Measurements from ENCODE around the gene NHEJ1. TPM values are rescaled to one million over a fixed set of nuclear protein-coding genes. Genes with fewer than 3 reads are reported as not detected.

The NHEJ1 gene
- total RNA-seq, 1 experiment from 2014 or later, result 20.8 TPM

- Histone ChIP-seq H4K8ac (replicated peaks; ENCODE audit: insufficient read length, low read depth, low read length) (no peak overlapping the region), H2BK5ac (ENCODE audit: insufficient read length, low read length) (no peak overlapping the region), H2BK15ac (ENCODE audit: low read depth, low read length) (no peak overlapping the region), H3K4ac (ENCODE audit: low read depth, low read length) (no peak overlapping the region), H3K9ac (ENCODE audit: extremely low read depth, insufficient read length, low read length) (no peak overlapping the region), H3K27ac (ENCODE audit: insufficient read length, low read depth, low read length) (no peak overlapping the region), H2BK20ac (ENCODE audit: low read depth, low read length, poor library complexity, severe bottlenecking) (no peak overlapping the region), H3K4me1 (ENCODE audit: insufficient read depth, low read length) (no peaks in the 10 kb centered on the region), H2BK120ac (ENCODE audit: low read depth, low read length, poor library complexity, severe bottlenecking) (no peak overlapping the region), H3K79me2 (ENCODE audit: insufficient read depth, low read length) (no peaks in the 10 kb centered on the region), H3K23me2 (ENCODE audit: insufficient read length, low read depth, low read length, poor library complexity, severe bottlenecking) (peaks cover 5% of the 10 kb centered on the region), H2BK12ac (ENCODE audit: insufficient read length, low read depth, low read length) (no peak overlapping the region), H3K9me3 (ENCODE audit: control insufficient read depth, low read depth, low read length) (no peaks in the 10 kb centered on the region), H4K5ac (ENCODE audit: insufficient read length, low read depth, low read length) (no peak overlapping the region), H4K20me1 (ENCODE audit: control insufficient read depth, insufficient read depth, insufficient read length) (no peaks in the 10 kb centered on the region), H3K56ac (ENCODE audit: insufficient read length, low read depth, low read length) (no peak overlapping the region), H2AK5ac (ENCODE audit: insufficient read length, low read length) (no peak overlapping the region), H3K18ac (ENCODE audit: insufficient read length, low read depth, low read length) (no peak overlapping the region), H3K4me2 (ENCODE audit: insufficient read depth, insufficient read length, low read length) (no peak overlapping the region), H3K23ac (ENCODE audit: insufficient read length, low read depth, low read length) (no peak overlapping the region), H3K79me1 (ENCODE audit: insufficient read depth, low read depth, low read length, poor library complexity, severe bottlenecking) (no peaks in the 10 kb centered on the region), H4K91ac (ENCODE audit: insufficient read length, low read depth, low read length) (no peak overlapping the region), H3K27me3 (ENCODE audit: insufficient read depth, low read length) (no peaks in the 10 kb centered on the region; the same call in 1 of the 2 replicates), H2AFZ (ENCODE audit: low read length) (no peak overlapping the region), H3K14ac (ENCODE audit: insufficient read depth, low read length) (no peak overlapping the region), H3T11ph (ENCODE audit: low read length) (no peak overlapping the region)
- H3K27me3 Mint-ChIP-seq (ENCODE audit: low read depth), result peaks cover 11% of the 10 kb centered on the region
- TF ChIP-seq CTCF (conservative IDR thresholded peaks at IDR 0.05), result no peak
- H3K36me3 Mint-ChIP-seq (ENCODE audit: insufficient read depth in 1 of 3, low read depth in 3 of 3), result peaks cover 3 to 12% (median 12%) of the 10 kb centered on the region in 3 experiments; a peak in 6 of 7 replicates
- H3K4me3 Mint-ChIP-seq, result no peak overlapping the region
- DNase-seq, result no peak
- no peak overlapping the region for H3K27ac Mint-ChIP-seq
- H3K9me3 Mint-ChIP-seq, result no peaks in the 10 kb centered on the region
- H3K4me1 Mint-ChIP-seq, result peaks cover 15 to 22% of the 10 kb centered on the region in 2 experiments
- no CpG with 5 or more reads among the region's 8 CpGs for WGBS (ENCODE audit: extremely low coverage, insufficient read length, low lambda C conversion rate)
Observed at GRCh38 chr2:219157396-219157795, 3.2 kb downstream of the NHEJ1 start.

Measured in H9 (cell line).